ENCODE data around the gene GALNT9.

Gene GALNT9

GRCh38 chr12:132343294-132344004 lies 14.1 kb upstream of the GALNT9 start:
- no peaks in the 10 kb centered on the region for H3K36me3 ChIP-seq (replicated peaks in 1 of 2; ENCODE audit: control insufficient read depth in 2 of 2, insufficient read depth in 2 of 2, low read length in 2 of 2)
- H3K14ac ChIP-seq (ENCODE audit: low read length): no peak overlapping the region
- H3K9me3 ChIP-seq (replicated peaks in 1 of 2; ENCODE audit: control insufficient read depth in 2 of 2, insufficient read depth in 1 of 2, low read depth in 1 of 2, low read length in 2 of 2): peaks cover 0 to 5% of the 10 kb centered on the region in 2 donors
- H2AK5ac ChIP-seq (ENCODE audit: low read depth, low read length): no peak overlapping the region
- no peak overlapping the region for H3K27ac ChIP-seq (replicated peaks; ENCODE audit: low read length)
- H3K9ac ChIP-seq (ENCODE audit: low read depth, low read length, poor library complexity): no peak overlapping the region
- H3K79me1 ChIP-seq (ENCODE audit: low read depth, low read length): no peaks in the 10 kb centered on the region
- no peak overlapping the region for H2BK12ac ChIP-seq (ENCODE audit: low read length)
- H2BK120ac ChIP-seq (ENCODE audit: low read depth, low read length): no peak overlapping the region
- H2BK5ac ChIP-seq (ENCODE audit: low read length): no peak overlapping the region
- H2BK15ac ChIP-seq (ENCODE audit: low read length): no peak overlapping the region
- H2AFZ ChIP-seq (ENCODE audit: low read length): peak overlapping the region; percentile 79
- no peak overlapping the region for H4K91ac ChIP-seq (ENCODE audit: low read depth, low read length, poor library complexity)
- peak overlapping the region in 1 of 2 donors; percentile 70 for H3K4me3 ChIP-seq (ENCODE audit: low read length in 2 of 2)
- DNase-seq (ENCODE audit: low spot score): no peak
- no peak overlapping the region for H3K18ac ChIP-seq (ENCODE audit: low read length)
- no CpG with 5 or more reads among the region's 23 CpGs for WGBS, 2 donors (ENCODE audit: extremely low coverage in 2 of 2, insufficient read length in 2 of 2, insufficient replicate concordance in 1 of 2)
- H3K4ac ChIP-seq (ENCODE audit: low read length): no peak overlapping the region
- no peak overlapping the region for H3K23ac ChIP-seq (ENCODE audit: low read depth, low read length, poor library complexity)
- H3K4me1 ChIP-seq (ENCODE audit: control insufficient read depth in 2 of 2, insufficient read depth in 1 of 2, low read depth in 1 of 2, low read length in 2 of 2): peaks cover 7 to 15% of the 10 kb centered on the region in 2 donors
- no peak overlapping the region for H3K4me2 ChIP-seq (ENCODE audit: insufficient read depth, low read length, poor library complexity, severe bottlenecking)
- H3K27me3 ChIP-seq (ENCODE audit: control insufficient read depth in 3 of 3, insufficient read depth in 3 of 3, low read depth in 1 of 3, low read length in 3 of 3): peaks cover 0 to 26% (median 3%) of the 10 kb centered on the region in 3 experiments
- no peak overlapping the region for H4K8ac ChIP-seq (ENCODE audit: low read depth, low read length)

DNA sequence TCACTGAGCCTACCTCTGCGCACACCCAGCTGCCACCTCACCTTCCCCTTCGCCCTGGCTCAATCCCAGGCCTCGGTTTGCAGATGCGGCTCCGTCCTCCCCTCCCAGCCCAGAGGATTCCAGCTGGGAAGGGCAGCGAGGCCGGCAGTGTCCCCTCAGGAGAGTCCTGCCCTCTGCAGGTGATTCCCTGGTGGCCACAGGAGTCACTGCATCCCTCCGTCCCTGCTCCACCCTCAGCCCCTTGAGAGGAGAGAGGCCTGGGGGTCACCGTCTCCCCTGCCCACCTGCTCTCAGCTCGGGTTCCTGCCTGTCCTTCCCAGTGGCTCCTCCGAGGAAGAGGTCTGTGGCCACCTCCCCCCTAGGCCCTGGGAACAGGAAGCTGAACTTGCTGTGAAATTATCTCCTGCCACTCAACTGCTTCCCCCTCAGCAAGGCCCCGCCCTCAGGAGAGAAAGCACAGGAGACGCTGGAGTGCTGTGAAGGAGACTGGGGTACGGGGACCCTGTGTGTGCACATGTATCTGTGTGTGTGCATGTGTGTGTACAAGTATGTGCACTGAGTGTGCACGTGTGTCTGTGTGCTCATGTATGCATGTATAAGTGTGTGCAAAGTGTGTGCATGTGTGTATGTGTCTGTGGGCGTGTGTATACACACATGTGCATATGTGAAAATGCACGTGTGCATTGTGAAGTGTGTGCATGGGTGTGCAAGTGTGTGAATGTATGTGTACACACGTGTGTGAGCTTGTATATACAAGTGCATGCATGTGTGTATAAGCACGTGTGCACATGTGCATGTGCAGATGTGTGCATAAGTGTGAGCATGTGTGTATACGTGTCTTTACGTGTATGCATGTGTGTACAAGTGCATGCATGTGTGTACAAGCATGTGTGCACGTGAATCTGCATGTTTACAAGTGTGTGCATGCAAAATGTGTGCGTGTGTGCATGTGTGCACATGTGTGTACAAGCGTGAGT lies 13.2 kb upstream of the GALNT9 start:
- no CpG with 5 or more reads among the region's 24 CpGs for WGBS, 2 donors (ENCODE audit: extremely low coverage in 2 of 2, insufficient read length in 2 of 2, insufficient replicate concordance in 1 of 2)
- no peak overlapping the region for H4K91ac ChIP-seq (ENCODE audit: low read depth, low read length, poor library complexity)
- peak overlapping the region; percentile 86 for H3K18ac ChIP-seq (ENCODE audit: low read length)
- no peak overlapping the region for H3K4ac ChIP-seq (ENCODE audit: low read length)
- H2BK120ac ChIP-seq (ENCODE audit: low read depth, low read length): no peak overlapping the region
- peaks cover 7 to 15% of the 10 kb centered on the region in 2 donors for H3K4me1 ChIP-seq (ENCODE audit: control insufficient read depth in 2 of 2, insufficient read depth in 1 of 2, low read depth in 1 of 2, low read length in 2 of 2)
- no peaks in the 10 kb centered on the region for H3K79me1 ChIP-seq (ENCODE audit: low read depth, low read length)
- H2BK15ac ChIP-seq (ENCODE audit: low read length): no peak overlapping the region
- H3K9ac ChIP-seq (ENCODE audit: low read depth, low read length, poor library complexity): no peak overlapping the region
- no peak overlapping the region for H3K27ac ChIP-seq (replicated peaks; ENCODE audit: low read length)
- H2AFZ ChIP-seq (ENCODE audit: low read length): peak overlapping the region; percentile 30
- H2BK5ac ChIP-seq (ENCODE audit: low read length): no peak overlapping the region
- H3K4me2 ChIP-seq (ENCODE audit: insufficient read depth, low read length, poor library complexity, severe bottlenecking): no peak overlapping the region
- H3K14ac ChIP-seq (ENCODE audit: low read length): peak overlapping the region; percentile 32
- no peak overlapping the region for H3K23ac ChIP-seq (ENCODE audit: low read depth, low read length, poor library complexity)
- peak overlapping the region in 1 of 2 donors; percentile 70 for H3K4me3 ChIP-seq (ENCODE audit: low read length in 2 of 2)
- no peak overlapping the region for H2BK12ac ChIP-seq (ENCODE audit: low read length)
- no peaks in the 10 kb centered on the region for H3K36me3 ChIP-seq (replicated peaks in 1 of 2; ENCODE audit: control insufficient read depth in 2 of 2, insufficient read depth in 2 of 2, low read length in 2 of 2)
- H3K27me3 ChIP-seq (ENCODE audit: control insufficient read depth in 3 of 3, insufficient read depth in 3 of 3, low read depth in 1 of 3, low read length in 3 of 3): peaks cover 0 to 30% (median 3%) of the 10 kb centered on the region in 3 experiments
- H2AK5ac ChIP-seq (ENCODE audit: low read depth, low read length): no peak overlapping the region
- peaks cover 0 to 5% of the 10 kb centered on the region in 2 donors for H3K9me3 ChIP-seq (replicated peaks in 1 of 2; ENCODE audit: control insufficient read depth in 2 of 2, insufficient read depth in 1 of 2, low read depth in 1 of 2, low read length in 2 of 2)
- peak overlapping the region; percentile 94 for H4K8ac ChIP-seq (ENCODE audit: low read depth, low read length)
- DNase-seq (ENCODE audit: low spot score): peak; percentile 17

GRCh38 chr12:132341318-132342050 lies 12.1 kb upstream of the GALNT9 start:
- no peaks in the 10 kb centered on the region for H3K79me1 ChIP-seq (ENCODE audit: low read depth, low read length)
- H2BK12ac ChIP-seq (ENCODE audit: low read length): no peak overlapping the region
- H2BK15ac ChIP-seq (ENCODE audit: low read length): no peak overlapping the region
- H3K18ac ChIP-seq (ENCODE audit: low read length): peak overlapping the region; percentile 86
- H3K36me3 ChIP-seq (replicated peaks in 1 of 2; ENCODE audit: control insufficient read depth in 2 of 2, insufficient read depth in 2 of 2, low read length in 2 of 2): no peaks in the 10 kb centered on the region
- H3K4me3 ChIP-seq (ENCODE audit: low read length in 2 of 2): no peak overlapping the region
- no peak overlapping the region for H3K14ac ChIP-seq (ENCODE audit: low read length)
- no peak overlapping the region for H2AK5ac ChIP-seq (ENCODE audit: low read depth, low read length)
- no peak overlapping the region for H2AFZ ChIP-seq (ENCODE audit: low read length)
- no peak overlapping the region for H2BK5ac ChIP-seq (ENCODE audit: low read length)
- H4K8ac ChIP-seq (ENCODE audit: low read depth, low read length): peak overlapping the region; percentile 94
- peaks cover 0 to 5% of the 10 kb centered on the region in 2 donors for H3K9me3 ChIP-seq (replicated peaks in 1 of 2; ENCODE audit: control insufficient read depth in 2 of 2, insufficient read depth in 1 of 2, low read depth in 1 of 2, low read length in 2 of 2)
- H3K23ac ChIP-seq (ENCODE audit: low read depth, low read length, poor library complexity): peak overlapping the region; percentile 90
- no peak overlapping the region for H3K27ac ChIP-seq (replicated peaks; ENCODE audit: low read length)
- H4K91ac ChIP-seq (ENCODE audit: low read depth, low read length, poor library complexity): no peak overlapping the region
- H3K4me2 ChIP-seq (ENCODE audit: insufficient read depth, low read length, poor library complexity, severe bottlenecking): no peak overlapping the region
- no CpG with 5 or more reads among the region's 40 CpGs for WGBS, 2 donors (ENCODE audit: extremely low coverage in 2 of 2, insufficient read length in 2 of 2, insufficient replicate concordance in 1 of 2)
- no peak overlapping the region for H3K9ac ChIP-seq (ENCODE audit: low read depth, low read length, poor library complexity)
- no peak for DNase-seq (ENCODE audit: low spot score)
- H3K4me1 ChIP-seq (ENCODE audit: control insufficient read depth in 2 of 2, insufficient read depth in 1 of 2, low read depth in 1 of 2, low read length in 2 of 2): peaks cover 7 to 15% of the 10 kb centered on the region in 2 donors
- H3K4ac ChIP-seq (ENCODE audit: low read length): no peak overlapping the region
- peaks cover 0 to 32% (median 3%) of the 10 kb centered on the region in 3 experiments for H3K27me3 ChIP-seq (ENCODE audit: control insufficient read depth in 3 of 3, insufficient read depth in 3 of 3, low read depth in 1 of 3, low read length in 3 of 3)
- no peak overlapping the region for H2BK120ac ChIP-seq (ENCODE audit: low read depth, low read length)
